ENCODE results near the gene LRBA.

The LRBA gene

GRCh38 chr4:150983851-150984250 lies 31.2 kb downstream of the LRBA start:
- no peak overlapping the region for H3K27ac ChIP-seq
- TF ChIP-seq CTCF (conservative IDR thresholded peaks at IDR 0.05) = no peak

- no peak overlapping the region for H3K27ac ChIP-seq
- TF ChIP-seq CTCF (conservative IDR thresholded peaks at IDR 0.05) = no peak
Observed at GRCh38 chr4:150982557-150983233, 32.4 kb downstream of the LRBA start.

- H3K27ac ChIP-seq = no peak overlapping the region; the same call in 1 of the 2 replicates
- no peak for TF ChIP-seq CTCF (conservative IDR thresholded peaks at IDR 0.05)
Observed at GRCh38 chr4:150978738-150979575, 36.1 kb downstream of the LRBA start.

- no peak for TF ChIP-seq CTCF (conservative IDR thresholded peaks at IDR 0.05)
- H3K27ac ChIP-seq = no peak overlapping the region
Observed at GRCh38 chr4:150976478-150977118, 38.5 kb downstream of the LRBA start.

- TF ChIP-seq CTCF (conservative IDR thresholded peaks at IDR 0.05) = no peak
- H3K27ac ChIP-seq = no peak overlapping the region
Observed at GRCh38 chr4:150974750-150975149, 40.3 kb downstream of the LRBA start.

GRCh38 chr4:150974252-150974640 lies 40.8 kb downstream of the LRBA start:
- no peak for TF ChIP-seq CTCF (conservative IDR thresholded peaks at IDR 0.05)
- H3K27ac ChIP-seq = no peak overlapping the region

- no peak for TF ChIP-seq CTCF (conservative IDR thresholded peaks at IDR 0.05)
- no peak overlapping the region for H3K27ac ChIP-seq
Observed at GRCh38 chr4:150973626-150974251, 41.3 kb downstream of the LRBA start.
